Activated CD4-positive, alpha-beta T cell treated with anti-CD3 and anti-CD28 coated beads, Interleukin-2, amount 50 U/mL, for 1 hour (primary cell): ENCODE results near the gene PPP2R5E.

Experiments
- DNase-seq: peaks from one replicate; pipeline ENCODE4 v3.0.0-alpha.2; 2020

Gene PPP2R5E

DNA sequence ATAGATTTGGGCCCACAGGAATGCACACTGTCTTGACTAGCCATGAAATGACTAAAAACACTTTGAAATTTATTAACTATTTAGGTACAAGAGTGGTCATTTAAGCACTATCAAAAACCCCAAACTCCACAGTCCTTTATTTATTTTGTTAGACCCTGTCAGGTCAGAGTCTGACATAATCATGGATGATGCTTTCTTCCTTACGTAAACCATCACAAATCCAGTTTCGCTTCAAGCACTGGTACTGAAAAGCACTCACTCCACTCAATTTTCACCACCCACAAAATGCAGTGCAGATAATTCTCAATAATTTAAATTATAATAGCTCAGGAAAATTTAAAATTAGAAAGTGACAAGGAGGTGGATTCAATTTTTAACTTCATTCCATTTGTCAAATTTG, 25.8 kb downstream of the PPP2R5E start:
- DNase-seq = no peak

DNA sequence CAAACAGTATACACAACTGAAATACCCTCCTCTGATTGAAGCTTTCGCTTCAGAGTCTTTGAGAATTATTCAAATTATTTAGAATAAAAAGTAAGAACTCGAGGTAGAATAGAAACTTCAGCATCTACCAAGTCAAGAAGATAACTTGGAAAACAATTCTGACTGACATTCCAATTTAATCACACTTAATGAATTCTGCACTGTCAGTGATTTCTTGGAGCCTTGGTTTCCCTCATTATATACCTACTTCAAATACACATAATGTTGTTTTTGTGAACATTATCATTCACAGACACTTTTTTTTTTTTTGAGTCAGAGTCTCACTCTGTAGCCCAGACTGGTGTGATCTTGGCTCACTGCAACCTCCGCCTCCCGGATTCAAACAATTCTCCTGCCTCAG, 27.9 kb downstream of the PPP2R5E start:
- no peak for DNase-seq

DNA sequence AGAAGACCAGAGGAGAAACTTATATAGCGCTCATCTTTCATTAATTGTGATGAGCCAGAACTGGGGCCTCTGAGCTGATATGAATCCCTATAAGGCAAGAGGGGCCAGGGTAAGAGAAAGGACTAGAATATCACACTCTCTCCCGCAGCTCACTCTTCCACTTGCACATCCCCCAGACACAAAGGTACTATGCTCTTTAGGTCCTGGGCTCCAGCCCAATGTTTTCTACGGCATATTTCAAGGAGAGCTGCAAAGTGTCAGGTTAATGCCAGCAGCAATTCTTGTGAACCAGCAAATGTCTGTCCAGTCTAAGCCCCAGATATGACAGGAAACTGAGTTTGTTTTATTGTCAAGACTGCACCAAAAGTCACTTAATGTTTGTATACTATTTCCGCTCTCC, 29.4 kb downstream of the PPP2R5E start:
- no peak for DNase-seq

DNA sequence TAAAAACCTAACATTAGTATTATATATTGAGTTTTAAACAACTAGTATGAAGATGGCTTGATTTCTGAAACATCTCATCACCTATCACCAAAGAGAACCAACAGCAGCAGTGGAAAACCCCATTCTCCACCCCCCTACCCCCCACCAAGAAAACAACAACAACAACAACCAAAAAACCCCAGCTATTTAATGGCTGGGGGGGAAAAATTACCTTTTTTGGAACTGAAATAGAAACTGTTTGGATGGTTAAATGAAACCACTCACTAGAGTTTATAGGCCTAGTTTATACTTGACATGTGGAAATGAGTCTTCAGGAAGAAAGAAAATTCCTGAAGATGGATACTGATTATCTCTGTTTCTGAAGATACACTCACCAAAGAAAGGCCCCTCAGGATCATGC, 30.3 kb downstream of the PPP2R5E start:
- no peak for DNase-seq

DNA sequence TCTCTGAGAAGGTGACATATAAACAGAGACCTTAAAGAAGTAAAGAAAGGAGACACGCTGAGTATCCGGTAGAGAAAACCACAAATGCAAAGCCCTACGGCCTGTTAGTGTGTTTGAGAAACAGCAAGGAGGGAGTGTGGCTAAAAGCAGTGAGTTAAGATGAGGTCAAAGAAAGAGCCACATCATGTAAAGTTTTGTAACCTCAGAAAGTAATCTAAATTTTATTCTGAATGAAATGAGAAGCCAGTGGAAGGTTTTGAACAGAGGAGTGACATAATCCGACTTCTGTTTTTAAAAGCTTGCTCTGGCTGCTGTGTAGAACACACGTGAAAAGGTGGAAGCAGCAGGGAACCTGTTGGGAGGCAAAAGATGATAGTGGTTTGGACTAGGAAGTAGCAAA, 32.6 kb downstream of the PPP2R5E start:
- no peak for DNase-seq

DNA sequence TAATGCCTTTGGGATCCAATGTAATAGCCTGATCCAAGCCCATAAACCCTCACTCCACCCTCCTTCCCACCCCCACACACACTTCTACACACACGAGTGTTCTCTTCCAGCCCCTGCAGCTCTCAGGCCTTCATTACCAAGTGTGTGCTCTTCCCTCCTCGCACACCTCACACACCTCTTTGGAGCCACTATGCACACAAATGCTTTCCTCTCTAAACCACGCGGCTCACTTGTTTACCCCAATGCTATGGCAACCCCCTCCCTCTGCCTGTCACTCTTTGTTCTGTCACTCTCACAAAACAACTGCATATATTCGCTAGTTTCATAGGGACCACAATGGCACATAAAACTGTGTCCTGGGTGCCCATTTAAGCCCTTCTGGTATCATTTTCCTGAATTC, 35.1 kb downstream of the PPP2R5E start:
- no peak for DNase-seq

DNA sequence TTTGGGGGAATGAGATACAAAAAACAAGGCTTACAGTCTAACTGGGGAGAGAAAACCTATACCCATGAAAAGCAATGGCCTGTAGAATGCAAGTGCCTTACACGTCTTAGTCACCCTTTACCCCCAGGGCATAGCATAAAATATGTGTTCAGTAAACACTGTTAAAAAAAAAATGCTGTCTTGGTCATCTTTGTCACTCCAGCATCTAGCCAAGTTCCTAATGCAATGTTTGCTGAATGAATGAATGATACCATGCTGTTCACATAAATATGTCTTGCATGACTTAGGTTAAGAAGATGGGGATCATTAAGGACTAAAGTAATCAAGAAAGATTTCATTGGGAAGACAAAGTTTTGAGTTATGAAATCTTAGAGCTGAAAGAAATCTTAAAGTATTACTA, 38.5 kb downstream of the PPP2R5E start:
- DNase-seq = no peak

DNA sequence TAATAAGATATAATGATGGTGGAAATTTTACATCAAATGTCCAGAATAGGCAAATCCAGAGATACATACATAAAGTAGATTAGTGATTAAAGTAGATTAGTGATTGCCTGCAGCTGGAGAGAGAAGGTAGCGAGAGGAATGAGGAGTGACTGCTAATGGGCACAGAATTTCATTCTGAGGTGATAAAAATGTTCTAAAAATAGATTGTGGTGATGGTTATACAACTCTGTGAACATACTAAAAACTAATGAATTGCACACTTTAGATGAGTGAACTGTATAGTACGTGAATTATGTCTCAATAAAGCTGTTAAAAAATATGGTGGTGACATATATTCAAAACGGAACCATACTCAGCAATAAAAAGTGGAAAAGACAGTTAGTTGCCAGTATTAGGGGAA, 41.7 kb downstream of the PPP2R5E start:
- no peak for DNase-seq

DNA sequence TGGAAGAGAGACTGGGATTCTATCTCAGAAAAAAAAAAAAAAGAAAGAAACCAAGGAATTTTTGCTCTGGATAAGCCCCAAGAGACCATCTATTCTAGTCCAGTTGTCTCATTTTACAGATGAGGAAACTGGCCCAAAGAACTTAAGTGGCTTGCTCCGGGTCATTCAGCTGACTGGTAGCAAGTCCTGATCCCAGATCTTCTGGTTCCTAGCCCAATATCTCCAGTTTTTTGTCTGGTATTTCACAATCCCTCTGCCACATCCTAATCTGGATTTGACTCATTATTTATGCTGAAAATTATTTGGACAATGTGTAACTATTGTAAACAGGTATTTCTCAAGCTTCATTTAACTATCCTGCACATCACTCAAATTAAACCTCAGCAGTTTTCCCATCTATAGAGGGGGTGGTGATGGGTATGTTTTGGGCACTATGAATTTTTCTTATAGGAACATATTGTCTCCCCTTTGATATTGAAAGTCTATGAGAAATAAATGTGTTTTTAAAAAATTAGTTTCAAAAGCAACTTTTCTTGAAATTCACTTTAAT, 43.4 kb downstream of the PPP2R5E start:
- no peak for DNase-seq

DNA sequence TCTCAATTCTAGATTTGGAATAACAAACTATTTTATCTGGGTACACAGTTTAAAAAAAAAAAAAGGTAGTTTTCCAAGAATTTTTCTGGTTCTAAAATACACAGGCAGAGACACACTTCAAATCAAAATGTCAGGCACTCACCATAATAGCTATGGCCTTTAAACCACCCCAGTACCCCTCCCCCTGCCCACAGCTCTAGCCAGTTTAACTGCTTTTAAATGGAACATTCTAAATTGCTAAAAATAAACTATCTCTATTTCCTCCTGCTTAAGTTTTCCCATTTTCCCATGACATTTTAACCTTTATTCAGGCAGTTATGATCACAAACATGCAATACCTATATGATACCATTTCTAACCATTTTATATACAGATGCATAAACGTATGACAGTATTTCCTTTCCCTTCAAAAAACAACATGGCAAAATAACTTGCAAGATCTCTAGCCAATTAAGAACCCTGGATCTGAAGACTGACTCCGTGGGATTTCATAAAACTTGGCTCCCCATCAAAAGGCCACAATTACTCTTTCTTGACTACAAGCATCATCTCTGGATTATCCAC, 46.3 kb downstream of the PPP2R5E start:
- DNase-seq = no peak

DNA sequence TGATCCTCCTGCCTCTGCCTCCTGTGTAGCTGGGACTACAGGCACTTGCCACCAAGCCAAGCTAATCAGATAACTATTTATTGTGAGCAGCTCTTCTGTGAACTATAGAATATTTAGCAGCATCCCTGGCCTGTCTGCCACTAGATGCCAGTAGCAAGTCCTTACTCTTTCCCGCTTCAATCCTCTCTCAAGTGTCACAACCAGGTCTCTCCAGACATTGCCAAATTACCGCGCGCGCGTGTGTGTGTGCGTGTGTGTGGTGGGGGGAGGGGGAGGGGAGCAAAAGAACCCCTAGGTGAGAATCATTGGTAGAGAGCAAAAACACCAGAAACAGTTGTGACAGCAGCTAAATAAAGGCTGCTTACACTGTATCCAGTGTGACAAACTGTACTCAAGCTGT, 49.9 kb downstream of the PPP2R5E start:
- no peak for DNase-seq

DNA sequence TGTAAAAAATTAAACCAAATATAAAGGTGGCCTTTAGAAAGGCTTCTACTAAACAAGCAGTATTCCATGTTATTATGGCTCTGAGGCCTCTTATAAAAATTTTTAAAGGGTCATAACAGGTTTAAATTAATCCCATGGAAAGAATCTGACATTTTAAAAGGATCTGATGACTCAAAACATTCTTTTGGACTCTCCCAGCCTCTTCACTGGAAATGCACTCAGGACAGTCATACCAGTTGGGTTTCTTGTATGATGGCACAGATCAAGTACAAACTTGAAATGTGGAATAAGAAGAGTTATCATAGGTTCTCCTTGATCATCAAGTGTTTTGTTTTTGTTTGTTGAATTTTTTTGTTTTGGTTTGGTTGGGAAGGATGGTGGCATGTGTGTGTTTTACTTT, 50.8 kb downstream of the PPP2R5E start:
- no peak for DNase-seq

DNA sequence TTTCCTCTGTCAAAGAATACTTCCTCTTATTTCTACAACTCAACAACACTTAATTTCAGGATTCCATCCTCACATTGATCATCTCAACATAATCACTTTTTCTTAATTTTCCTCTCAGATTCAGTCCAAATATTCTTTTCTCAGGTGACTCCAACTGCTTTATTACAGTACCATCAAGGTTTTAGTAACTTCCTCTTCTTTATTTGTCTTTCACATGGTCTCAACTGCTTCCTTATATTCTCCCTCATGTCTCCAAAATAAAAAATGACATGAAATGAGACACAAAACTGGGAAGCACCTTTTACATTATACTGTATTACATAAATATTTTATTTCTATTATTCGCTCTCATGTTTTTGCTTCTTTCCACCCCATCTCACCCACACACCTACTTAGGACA, 55.5 kb downstream of the PPP2R5E start:
- DNase-seq = no peak

DNA sequence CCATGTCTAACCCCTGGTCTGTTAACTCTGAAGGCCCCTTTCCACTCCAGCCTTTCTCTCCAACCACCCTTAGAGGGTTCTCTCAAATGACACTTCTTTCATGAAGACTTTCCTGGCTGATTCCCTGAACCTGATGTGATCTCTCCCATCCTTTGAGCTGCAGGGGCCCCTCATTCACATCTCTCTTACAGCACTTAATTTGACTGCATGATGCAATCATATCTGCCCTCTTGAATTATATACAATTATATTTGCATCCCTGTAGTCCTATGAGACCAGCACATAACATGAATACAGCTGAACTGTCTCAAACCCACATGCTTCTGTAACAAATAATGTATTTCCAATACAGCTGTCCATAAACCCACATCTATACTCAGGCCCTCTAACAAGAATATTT, 56.4 kb downstream of the PPP2R5E start:
- no peak for DNase-seq

DNA sequence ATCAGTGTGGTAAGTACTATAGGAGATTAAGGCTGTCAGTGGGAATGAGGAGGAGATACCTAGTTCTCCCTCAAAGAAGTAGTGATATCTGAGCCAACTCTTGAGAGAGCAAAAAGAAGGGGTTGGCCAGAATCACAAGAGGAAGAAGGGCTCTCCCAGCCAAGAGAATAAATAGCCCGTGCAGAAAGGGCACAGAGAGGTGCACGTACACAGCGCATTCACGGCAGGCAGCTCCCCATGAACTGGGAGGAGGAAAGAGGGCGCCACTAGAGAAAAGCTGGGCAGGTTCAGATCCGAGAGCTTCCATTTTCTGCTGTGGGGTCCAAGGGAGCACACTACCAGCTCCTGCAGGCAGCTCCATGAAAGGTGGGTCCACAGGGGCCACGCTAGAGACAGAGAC, 59.9 kb downstream of the PPP2R5E start:
- DNase-seq = no peak

DNA sequence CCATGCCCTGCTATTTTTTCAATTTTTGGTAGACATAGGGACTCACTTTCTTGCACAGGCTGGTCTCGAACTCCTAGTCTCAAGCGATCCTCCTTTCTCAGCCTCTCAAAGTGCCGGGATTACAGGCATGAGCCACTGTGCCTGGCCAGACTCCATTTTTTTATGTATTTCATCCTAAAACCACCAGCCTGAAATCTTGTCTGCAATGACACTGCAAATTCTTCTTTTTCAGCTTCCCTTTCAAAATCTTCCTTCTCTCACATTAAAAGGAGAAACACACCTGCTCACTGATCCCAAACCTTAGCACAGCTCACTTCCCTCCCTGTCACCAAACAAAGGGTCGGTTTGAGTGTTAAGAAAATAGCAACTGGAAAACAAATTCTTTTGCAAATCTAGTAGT, 62.6 kb downstream of the PPP2R5E start:
- no peak for DNase-seq

DNA sequence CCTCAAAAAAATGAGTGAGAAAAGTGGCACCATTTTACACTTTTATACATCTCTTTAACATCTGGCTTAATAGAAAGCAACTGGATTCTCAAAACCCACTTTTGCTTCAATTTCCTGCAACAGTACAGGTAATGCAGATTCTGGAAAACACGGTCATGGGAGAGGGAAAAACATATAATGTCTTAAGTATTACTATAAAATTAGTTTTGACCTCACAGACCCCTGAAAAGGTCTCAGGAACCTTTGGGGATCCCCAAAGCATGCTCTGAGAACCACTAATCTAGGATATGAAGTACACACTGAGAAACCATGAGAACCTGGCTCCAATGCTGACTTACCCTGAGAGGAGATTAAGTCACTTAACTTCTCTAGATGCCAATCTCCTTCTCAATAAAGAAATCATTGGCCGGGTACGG, 64.7 kb downstream of the PPP2R5E start:
- no peak for DNase-seq

DNA sequence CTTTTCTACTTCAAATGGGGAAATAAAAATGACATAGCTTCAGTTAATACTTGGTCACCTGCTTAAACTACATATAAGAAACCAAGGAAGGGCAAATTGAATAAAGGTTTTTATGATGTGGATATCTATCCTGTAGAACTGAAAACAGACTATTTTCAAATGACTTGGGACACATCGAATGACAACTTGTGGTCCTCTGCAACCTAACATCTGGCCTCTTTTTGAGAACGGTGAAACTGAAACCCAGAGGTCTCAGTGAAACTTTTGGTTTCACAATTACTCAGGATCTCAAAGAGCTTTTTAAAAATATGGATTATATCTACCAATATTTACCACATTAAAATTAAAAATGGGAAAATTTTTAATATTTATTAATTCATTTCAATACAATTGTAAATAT, 65.2 kb downstream of the PPP2R5E start:
- DNase-seq = no peak

DNA sequence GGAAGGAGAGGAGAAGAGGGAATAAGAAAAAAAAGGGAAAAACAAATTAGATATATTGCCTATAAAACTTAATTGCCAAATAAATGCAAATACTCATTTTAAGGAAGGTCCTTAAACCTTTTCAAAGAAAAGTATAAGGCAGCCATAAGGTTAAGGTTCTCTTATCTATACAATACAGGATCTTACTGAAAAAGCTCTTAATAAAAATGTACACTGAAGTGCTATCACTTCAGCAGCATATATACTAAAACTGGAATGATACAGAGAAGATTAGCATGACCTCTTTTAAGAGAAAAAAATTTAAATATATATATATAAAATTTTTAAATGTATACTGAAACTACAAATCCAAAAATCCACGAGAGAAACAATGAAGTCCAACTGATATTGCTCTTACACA, 65.6 kb downstream of the PPP2R5E start:
- no peak for DNase-seq

DNA sequence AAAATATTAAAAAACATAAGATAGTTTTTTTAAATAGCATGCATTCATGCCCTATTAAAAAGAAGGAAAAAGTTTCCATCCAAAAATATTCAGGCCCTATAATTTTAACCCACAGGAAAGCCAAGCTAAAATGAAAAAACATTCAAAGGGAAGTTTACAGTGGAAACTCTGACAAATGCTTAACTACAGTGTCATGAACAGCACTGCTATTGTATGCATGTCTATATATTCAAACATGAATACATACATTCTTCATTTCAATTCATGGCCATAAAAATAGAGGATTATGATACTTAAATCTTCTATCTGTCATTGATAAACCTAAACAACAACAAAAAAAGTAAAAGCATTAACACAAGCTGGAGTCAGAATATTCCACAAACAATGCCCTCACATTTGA, 67.4 kb downstream of the PPP2R5E start:
- no peak for DNase-seq

DNA sequence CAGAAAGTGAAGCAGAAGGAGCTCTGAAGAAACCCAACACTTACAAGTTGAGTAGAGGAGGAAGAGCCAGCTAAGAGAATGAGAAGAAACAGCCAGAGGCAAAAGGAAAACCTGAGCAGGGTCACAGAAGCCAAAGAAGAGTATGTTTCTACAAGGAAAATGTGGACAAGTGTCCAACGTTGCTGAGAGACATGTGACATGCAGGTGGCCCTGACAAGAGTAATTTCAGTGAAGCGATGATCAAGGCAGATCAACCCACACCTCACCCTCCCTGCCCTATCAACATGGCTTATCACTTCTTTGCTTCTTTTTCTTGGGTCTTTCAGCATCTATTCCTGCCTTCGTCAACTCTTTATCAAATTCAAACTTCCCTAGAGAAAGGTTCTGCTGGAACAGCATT, 68.3 kb downstream of the PPP2R5E start:
- no peak for DNase-seq

DNA sequence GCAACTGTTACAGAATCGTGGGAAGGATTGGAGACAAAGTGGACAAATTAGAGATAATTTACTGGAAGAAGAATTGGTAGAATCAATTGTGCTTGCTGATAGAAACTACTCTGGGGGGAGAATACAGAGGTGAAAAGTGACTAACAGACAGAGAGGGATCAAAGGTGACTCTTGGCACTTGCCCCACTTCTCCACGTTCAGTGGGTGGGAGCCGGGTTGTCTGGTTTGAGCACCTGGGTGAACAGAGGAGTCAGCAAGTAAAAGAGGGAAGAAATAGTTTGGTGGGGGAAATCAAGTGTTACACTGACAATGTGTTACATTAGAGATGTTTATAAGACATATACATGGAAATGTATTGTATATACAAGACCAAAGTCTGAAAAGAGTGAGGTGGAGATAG, 69.1 kb downstream of the PPP2R5E start:
- DNase-seq = no peak

DNA sequence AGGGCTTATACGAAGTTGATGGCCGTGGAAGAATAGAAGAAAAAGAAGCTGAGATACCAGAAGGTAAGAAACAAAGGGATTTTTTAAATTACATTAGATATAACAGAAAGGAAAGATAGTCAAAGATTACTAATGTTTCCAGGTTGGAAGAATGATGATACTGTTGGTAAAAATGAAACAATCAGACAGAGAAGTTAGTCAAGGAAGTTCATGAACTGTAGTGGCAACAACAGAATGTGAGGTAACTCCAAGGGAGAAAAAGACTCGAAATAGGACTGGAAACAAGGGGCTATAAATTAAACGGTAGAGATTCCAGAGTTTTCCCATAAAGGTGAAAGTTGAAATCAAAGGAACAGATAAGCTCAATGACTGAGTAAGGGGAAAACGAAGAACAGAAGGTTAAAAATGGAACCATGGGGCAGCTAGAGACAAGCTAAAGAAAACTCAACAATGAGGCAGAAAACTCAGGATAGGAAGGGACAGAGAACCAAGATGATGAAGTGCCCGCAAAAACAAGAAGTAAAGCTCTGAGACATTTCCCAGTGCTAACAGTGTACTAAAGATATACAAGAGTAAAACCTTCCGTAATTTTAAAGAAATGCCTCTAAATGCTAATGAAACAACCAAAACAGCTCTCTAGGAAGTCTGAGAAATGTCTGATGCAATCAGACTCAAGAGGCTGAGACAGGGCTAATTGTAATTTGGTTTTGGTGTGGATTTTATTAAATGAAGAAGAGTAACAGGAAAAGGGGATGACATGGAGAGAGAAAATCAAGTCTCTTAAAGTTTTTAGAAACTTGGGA, 70.0 kb downstream of the PPP2R5E start:
- DNase-seq = no peak

DNA sequence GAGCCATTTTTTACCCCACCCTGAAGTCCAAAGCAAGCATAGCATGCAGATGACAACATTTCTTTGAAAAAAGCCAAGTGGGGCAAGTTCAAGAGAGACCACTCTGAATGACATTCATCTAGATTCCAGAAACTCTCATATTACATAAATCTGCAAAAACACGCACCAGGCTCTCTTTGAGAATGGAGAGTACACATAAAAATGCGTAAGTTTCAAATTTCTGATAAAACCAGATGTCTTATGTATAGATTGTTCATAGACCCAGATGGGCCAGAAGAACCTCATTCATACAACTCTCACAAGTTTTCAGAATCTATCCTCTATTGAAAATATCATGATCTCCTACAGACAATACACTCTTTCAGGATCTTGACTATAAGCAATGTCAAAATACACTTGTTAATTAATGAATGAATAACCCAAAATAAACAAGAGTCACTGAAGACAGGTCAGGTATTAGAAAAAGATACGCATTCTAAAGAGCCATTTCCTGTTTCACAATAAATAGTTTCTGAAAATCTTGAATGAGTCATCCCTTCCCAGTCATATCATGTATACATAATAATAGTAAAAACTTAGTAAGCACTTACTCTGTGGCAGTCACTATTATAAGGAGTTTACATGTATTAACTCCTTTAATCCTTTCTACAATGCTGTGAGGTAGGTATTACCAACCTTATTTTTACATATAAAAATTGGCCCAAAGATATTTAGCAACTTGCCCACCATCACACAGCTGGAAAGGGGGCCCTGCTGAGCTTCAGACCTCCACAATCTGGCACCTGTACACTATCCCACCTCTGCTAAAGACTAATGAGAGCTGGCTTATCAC, 72.0 kb downstream of the PPP2R5E start:
- DNase-seq = no peak
